HAP-1 (cell line): Measurements from ENCODE around the gene HK1.
A peak's percentile ranks its signal among the peaks of the same experiment; 100 is the strongest.

Source experiments
- DNase-seq, 2 experiments: peaks; one replicate each; pipeline ENCODE4 v3.0.0-alpha.2; 2016 to 2020; ENCODE audit warnings: low spot score in 2 of 2
- H3K27me3 ChIP-seq: fragments of 250-450 bp; sonication (Bioruptor Pico); 2 replicates; pipeline ENCODE4 v1.5.1; 2020; ENCODE audit warnings: low read depth, mild to moderate bottlenecking, moderate library complexity
- H3K36me3 ChIP-seq: fragments of 250-450 bp; sonication (Bioruptor Pico); replicated peaks from 2 replicates; pipeline ENCODE4 v1.5.1; 2020; ENCODE audit warnings: mild to moderate bottlenecking
- H3K4me1 ChIP-seq: fragments of 250-450 bp; sonication (Bioruptor Pico); 2 replicates; pipeline ENCODE4 v1.5.1; 2020; ENCODE audit warnings: mild to moderate bottlenecking
- H3K4me3 ChIP-seq: fragments of 250-450 bp; sonication (Bioruptor Pico); 2 replicates; pipeline ENCODE4 v1.5.1; 2020; ENCODE audit warnings: mild to moderate bottlenecking, moderate library complexity
- H3K9me3 ChIP-seq: fragments of 250-450 bp; sonication (Bioruptor Pico); 2 replicates; pipeline ENCODE4 v1.5.1; 2020; ENCODE audit warnings: mild to moderate bottlenecking, moderate library complexity
- in situ Hi-C: fragments of 300-500 bp; cut with MboI; formaldehyde crosslinking; loops from 3 replicates; pipeline ENCODE4 v1.14.3; 2020; ENCODE audit warnings: low sequenced_read_pairs, inconsistent platforms, mixed read lengths

Gene HK1

DNA sequence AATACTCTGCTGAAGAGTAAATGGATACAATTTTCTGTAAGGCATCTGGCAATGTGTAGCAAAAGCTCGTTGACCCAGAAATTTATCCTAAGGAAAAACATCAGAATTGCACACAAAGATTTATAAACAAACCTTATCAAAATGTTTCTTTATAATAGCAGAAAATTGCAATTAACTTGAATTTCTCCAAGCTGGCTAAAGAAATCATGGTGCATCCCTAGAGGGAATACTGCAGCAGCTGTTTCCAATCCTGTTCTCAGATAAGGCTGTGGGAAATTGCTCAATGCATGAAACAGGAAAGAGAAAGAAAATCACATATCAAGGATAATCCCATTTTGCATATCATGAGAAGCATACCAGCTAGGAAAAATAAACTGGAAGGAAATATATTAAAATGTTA lies 119.7 kb downstream of the HK1 start:
- in situ Hi-C loops, result loop anchor here (10.0 kb wide), 1 partner anchor 403 kb away; no protein-coding TSS in a partner anchor
- no peak for DNase-seq
- Histone ChIP-seq H3K36me3 (peaks cover 10% of the 10 kb centered on the region), H3K4me1 (no peaks in the 10 kb centered on the region), H3K27me3 (no peaks in the 10 kb centered on the region), H3K9me3 (no peaks in the 10 kb centered on the region), H3K4me3 (no peak overlapping the region)

- H3K36me3 ChIP-seq, result peaks cover 10% of the 10 kb centered on the region
Observed at GRCh38 chr10:69398466-69398865, 120.2 kb downstream of the HK1 start.

DNA sequence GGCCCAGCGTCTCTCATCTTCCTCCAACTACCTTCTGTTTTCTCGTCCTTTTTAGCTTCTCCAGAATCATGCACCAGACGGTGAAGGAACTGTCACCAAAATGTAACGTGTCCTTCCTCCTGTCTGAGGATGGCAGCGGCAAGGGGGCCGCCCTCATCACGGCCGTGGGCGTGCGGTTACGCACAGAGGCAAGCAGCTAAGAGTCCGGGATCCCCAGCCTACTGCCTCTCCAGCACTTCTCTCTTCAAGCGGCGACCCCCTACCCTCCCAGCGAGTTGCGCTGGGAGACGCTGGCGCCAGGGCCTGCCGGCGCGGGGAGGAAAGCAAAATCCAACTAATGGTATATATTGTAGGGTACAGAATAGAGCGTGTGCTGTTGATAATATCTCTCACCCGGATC lies 122.6 kb downstream of the HK1 start:
- no peak overlapping the region for H3K4me3 ChIP-seq
- no peaks in the 10 kb centered on the region for H3K9me3 ChIP-seq
- no peaks in the 10 kb centered on the region for H3K4me1 ChIP-seq
- no peak for DNase-seq
- no peaks in the 10 kb centered on the region for H3K27me3 ChIP-seq
- in situ Hi-C loops, result no loop called here
- peaks cover 10% of the 10 kb centered on the region for H3K36me3 ChIP-seq

More at GRCh38 chr10:69398466-69398865, 120.2 kb downstream of the HK1 start:
- in situ Hi-C loops, result loop anchor here (10.0 kb wide), 1 partner anchor 404 kb away; no protein-coding TSS in a partner anchor
- no peak for DNase-seq
- Histone ChIP-seq H3K9me3 (no peaks in the 10 kb centered on the region), H3K4me3 (no peak overlapping the region), H3K27me3 (no peaks in the 10 kb centered on the region), H3K4me1 (no peaks in the 10 kb centered on the region)

- Histone ChIP-seq H3K27me3 (no peaks in the 10 kb centered on the region), H3K4me3 (no peak overlapping the region), H3K9me3 (no peaks in the 10 kb centered on the region), H3K36me3 (peaks cover 10% of the 10 kb centered on the region), H3K4me1 (no peaks in the 10 kb centered on the region)
- no peak for DNase-seq
- in situ Hi-C loops, result no loop called here
Observed at GRCh38 chr10:69401416-69401815, 123.1 kb downstream of the HK1 start.

DNA sequence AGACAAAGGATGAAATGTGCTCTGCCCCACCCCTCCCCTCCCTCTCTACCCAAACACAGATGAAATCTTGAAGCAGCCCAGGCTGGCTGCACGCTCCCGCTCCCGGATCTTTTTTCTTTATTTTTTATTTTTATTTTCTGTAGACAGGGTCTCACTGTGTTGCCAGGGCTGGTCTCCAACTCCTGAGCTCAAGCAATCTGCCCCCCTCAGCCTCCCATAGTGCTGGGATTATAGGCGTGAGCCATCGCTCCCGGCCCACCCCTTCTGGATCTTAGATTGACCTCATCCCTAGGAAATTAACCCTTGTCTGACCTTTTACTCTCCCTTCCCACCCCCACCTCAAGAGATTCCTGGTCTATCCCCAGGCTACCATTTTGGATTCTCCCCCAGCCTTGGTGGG lies 124.1 kb downstream of the HK1 start:
- H3K36me3 ChIP-seq, result peaks cover 10% of the 10 kb centered on the region
- no peak overlapping the region for H3K4me3 ChIP-seq
- H3K9me3 ChIP-seq, result no peaks in the 10 kb centered on the region
- H3K27me3 ChIP-seq, result no peaks in the 10 kb centered on the region
- in situ Hi-C loops, result no loop called here
- no peak for DNase-seq
- no peaks in the 10 kb centered on the region for H3K4me1 ChIP-seq

DNA sequence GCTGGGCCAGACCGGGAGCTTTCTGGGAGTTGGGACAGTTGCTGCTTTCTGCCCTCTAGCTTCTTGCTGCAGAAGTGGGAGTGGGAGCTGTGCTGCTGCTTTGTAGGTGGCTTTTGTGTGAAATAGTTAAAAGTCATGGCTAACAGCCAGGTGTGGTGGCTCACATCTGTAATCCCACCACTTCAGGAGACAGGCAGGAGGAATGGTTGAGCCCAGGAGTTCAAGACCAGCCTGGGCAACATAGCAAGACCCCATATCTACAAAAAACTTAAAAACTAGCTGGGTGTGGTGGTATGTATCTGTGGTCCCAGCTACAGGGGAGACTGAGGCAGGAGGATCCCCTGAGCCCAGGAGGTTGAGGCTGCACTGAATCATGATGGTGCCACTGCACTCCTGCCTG lies 124.8 kb downstream of the HK1 start:
- no peaks in the 10 kb centered on the region for H3K27me3 ChIP-seq
- H3K4me1 ChIP-seq, result no peaks in the 10 kb centered on the region
- peaks cover 10% of the 10 kb centered on the region for H3K36me3 ChIP-seq
- H3K4me3 ChIP-seq, result no peak overlapping the region
- in situ Hi-C loops, result no loop called here
- no peaks in the 10 kb centered on the region for H3K9me3 ChIP-seq
- DNase-seq, result no peak

GRCh38 chr10:69403519-69403918 lies 125.2 kb downstream of the HK1 start:
- no peak for DNase-seq
- Histone ChIP-seq H3K4me3 (no peak overlapping the region), H3K27me3 (no peaks in the 10 kb centered on the region), H3K36me3 (peaks cover 10% of the 10 kb centered on the region), H3K4me1 (no peaks in the 10 kb centered on the region), H3K9me3 (no peaks in the 10 kb centered on the region)
- in situ Hi-C loops, result no loop called here

DNA sequence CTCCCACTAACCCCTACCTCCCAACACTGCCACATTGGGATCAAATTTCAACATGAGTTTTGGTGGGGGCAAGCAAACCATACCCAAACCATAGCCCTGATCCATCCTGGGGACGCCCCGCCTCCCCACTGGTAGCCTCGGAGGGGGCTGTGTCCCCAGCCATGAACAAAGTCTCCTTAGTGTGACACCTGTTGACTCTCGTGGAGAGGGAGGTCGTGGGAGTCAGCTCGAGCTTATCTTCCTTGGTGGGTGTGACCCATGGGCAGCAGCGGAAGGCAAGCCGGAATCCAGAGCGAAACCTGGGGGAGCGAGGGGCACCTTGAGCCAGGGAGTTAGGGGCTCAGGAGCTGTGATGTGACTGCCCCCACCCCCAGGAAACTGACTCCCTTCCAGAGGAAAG lies 126.5 kb downstream of the HK1 start:
- Histone ChIP-seq H3K9me3 (no peaks in the 10 kb centered on the region), H3K4me3 (no peak overlapping the region), H3K36me3 (peaks cover 9% of the 10 kb centered on the region), H3K27me3 (no peaks in the 10 kb centered on the region), H3K4me1 (peaks cover 6% of the 10 kb centered on the region)
- DNase-seq, result no peak
- in situ Hi-C loops, result no loop called here

GRCh38 chr10:69405221-69405620 lies 126.9 kb downstream of the HK1 start:
- no peak for DNase-seq
- H3K4me3 ChIP-seq, result no peak overlapping the region

DNA sequence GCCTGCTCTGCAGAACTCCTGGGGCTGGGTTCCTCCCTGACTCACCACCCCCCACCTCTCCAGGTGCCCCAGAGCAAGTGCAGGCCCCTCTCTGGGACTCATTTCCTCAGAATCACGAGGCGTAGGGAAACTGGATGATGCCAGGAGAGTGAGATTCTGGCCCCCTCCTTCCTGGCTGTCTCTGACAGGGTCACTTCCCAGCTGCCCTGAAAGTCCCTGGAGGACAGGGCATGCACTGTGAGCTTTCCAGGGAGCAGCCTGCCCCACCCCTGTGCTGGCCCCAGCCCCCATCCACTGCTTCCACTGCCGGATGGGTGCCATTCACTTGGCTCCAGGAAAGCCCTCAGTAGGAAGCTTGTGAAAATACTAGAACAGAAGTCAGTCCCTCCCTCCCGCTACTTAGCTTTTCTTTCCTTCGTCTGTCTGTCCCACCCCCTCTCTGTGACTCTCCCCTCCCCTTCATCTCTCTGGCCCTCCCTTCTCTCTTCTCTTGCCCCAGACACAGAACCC lies 128.1 kb downstream of the HK1 start:
- Histone ChIP-seq H3K36me3 (peaks cover 1% of the 10 kb centered on the region; the same call in 1 of the 2 replicates), H3K27me3 (no peaks in the 10 kb centered on the region), H3K4me3 (no peak overlapping the region), H3K9me3 (no peaks in the 10 kb centered on the region), H3K4me1 (peaks cover 6% of the 10 kb centered on the region)
- DNase-seq, result peak in 1 of 2 experiments; percentile 25
- in situ Hi-C loops, result no loop called here

More at GRCh38 chr10:69405221-69405620, 126.9 kb downstream of the HK1 start:
- in situ Hi-C loops, result no loop called here
- Histone ChIP-seq H3K36me3 (peaks cover 8% of the 10 kb centered on the region), H3K4me1 (peaks cover 6% of the 10 kb centered on the region), H3K27me3 (no peaks in the 10 kb centered on the region), H3K9me3 (no peaks in the 10 kb centered on the region)

DNA sequence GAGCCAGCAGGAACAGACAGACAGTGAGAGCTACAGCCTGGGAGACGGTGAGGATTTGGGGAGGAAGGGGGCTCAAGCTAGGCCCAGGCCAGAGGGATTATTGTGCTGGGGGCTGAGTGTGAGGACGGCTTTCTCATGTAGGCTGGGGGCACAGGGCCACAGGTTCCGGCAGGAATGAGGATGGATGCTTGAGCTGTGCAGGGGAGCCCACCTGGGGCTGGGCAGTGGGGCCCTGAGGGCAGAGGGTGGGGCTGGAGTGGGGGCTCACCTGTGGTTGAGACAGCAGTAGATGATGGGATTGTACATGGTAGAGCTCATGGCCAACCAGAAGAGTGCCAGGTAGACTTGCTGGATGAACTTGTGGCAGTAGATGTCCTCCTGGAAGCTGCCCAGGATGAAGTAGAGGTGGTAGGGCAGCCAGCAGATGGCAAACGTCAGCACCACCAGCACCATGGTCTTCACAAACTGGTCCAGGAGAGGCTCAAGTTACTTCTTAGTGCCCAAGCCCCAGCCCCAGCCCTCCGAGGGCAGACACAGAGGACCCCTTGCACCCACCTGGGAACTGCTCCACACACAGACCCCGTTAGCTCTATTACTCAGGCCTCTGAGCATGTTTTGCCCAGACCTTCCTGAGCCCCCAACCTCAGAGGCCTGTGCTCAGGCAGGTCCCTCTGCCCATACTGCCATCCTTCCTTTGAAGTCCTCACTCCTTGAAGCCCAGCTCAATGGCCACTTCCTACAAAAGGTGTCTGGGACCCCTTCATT lies 128.7 kb downstream of the HK1 start:
- no peak for DNase-seq
- in situ Hi-C loops, result no loop called here
- Histone ChIP-seq H3K4me1 (peaks cover 6% of the 10 kb centered on the region), H3K4me3 (no peak overlapping the region), H3K27me3 (no peaks in the 10 kb centered on the region), H3K36me3 (no peaks in the 10 kb centered on the region), H3K9me3 (no peaks in the 10 kb centered on the region)

DNA sequence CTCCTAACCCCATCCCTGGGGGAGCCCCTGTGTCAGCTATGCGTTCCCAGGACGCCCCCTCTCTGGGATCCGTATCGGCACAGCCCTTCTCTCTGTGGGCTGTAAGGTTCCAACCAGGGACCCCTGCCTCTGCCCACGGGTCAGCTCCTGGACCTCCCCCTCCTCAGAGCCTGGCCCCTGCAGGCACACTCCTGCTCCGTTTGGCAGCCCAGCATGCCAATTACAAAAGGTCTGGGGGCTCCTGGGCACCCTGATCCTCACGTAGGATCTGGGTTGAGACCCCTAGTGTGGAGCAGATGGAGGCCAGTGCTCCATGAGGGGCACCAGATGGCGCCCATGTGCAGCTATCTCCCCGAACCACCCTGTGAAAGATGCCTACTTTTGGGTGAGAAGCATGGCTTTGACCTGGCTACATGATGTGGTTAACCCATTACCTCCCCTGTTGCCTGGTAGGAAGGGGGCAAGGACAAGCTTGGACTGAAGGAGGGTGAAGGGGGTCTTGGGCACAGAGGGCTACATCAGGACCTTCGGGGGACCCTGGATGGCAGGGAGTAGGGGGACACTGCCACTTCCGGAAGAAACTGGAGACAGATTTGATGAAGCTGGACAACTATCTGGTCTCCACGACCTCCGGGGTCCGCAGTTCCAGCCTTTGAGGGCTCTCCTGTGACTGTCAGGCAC lies 129.5 kb downstream of the HK1 start:
- H3K27me3 ChIP-seq, result no peaks in the 10 kb centered on the region
- H3K9me3 ChIP-seq, result no peaks in the 10 kb centered on the region
- H3K4me3 ChIP-seq, result no peak overlapping the region
- in situ Hi-C loops, result no loop called here
- no peaks in the 10 kb centered on the region for H3K36me3 ChIP-seq
- peak in 1 of 2 experiments; percentile 27 for DNase-seq
- peaks cover 6% of the 10 kb centered on the region for H3K4me1 ChIP-seq

DNA sequence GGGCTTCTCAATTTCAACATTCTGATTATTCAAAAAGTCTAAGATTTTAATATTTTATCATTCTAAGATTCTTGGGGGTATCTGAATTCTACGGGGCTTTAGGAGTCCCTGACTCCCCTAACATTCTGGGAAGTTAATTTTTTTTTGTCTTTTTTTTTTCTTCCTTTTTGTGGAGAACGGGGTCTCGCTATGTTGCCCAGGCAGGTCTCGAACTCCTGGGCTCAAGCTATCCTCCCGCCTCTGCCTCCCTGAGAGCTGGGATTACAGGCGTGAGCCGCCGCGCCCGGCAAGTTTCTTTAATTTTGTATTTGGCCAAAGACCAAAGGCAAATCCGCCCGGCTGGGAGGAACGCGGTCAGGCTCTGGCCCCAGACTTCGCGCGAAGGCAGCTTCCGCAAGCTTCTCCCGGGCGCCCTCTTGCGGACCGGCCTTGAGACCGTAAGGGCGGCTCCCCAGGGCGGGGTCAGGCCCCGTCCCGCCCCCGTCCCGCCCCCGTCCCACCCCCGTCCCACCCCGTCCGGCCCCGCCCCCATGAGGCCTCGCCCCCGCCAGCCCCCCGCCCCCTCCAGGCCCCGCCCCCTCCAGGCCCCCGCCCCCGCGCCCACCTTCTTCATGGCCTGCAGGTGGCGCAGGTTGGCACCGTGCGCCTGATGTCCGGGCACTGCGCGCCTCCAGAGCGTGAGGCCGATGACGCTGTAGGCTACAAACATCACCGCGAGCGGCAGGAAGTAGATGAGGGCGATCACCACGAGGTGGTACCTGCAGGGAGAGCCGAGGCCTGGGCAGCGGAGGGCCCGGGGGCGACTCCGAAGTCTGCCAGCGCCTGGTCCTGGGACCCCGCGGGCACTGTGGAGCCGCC lies 130.3 kb downstream of the HK1 start:
- Histone ChIP-seq H3K4me1 (peaks cover 6% of the 10 kb centered on the region), H3K9me3 (no peaks in the 10 kb centered on the region), H3K4me3 (peak overlapping the region; percentile 23), H3K36me3 (no peaks in the 10 kb centered on the region), H3K27me3 (no peaks in the 10 kb centered on the region)
- peak; percentile 88 to 97 for DNase-seq
- in situ Hi-C loops, result no loop called here
